ENCODE results near the gene NR2F2. TPM values are rescaled to one million over a fixed set of nuclear protein-coding genes. Genes with fewer than 3 reads are reported as not detected.

NR2F2 gene
- total RNA-seq, 1 donor from 2014 or later: 68.8 TPM

- no peak for DNase-seq (ENCODE audit: extremely low read depth, low read depth, low spot score)
Observed at GRCh38 chr15:96316953-96317629, 13.4 kb upstream of the NR2F2 start.

- DNase-seq (ENCODE audit: extremely low read depth, low read depth, low spot score): no peak
Observed at GRCh38 chr15:96320107-96320506, 10.4 kb upstream of the NR2F2 start.

- no peak for DNase-seq (ENCODE audit: extremely low read depth, low read depth, low spot score)
Observed at GRCh38 chr15:96320703-96321638, 9.5 kb upstream of the NR2F2 start.

- no peak for DNase-seq (ENCODE audit: extremely low read depth, low read depth, low spot score)
Observed at GRCh38 chr15:96321639-96322535, 8.6 kb upstream of the NR2F2 start.

- DNase-seq (ENCODE audit: extremely low read depth, low read depth, low spot score): no peak
Observed at GRCh38 chr15:96322536-96323318, 7.8 kb upstream of the NR2F2 start.

- no peak for DNase-seq (ENCODE audit: extremely low read depth, low read depth, low spot score)
Observed at GRCh38 chr15:96323319-96324145, 7.0 kb upstream of the NR2F2 start.

- DNase-seq (ENCODE audit: extremely low read depth, low read depth, low spot score): no peak
Observed at GRCh38 chr15:96324192-96324895, 6.2 kb upstream of the NR2F2 start.

GRCh38 chr15:96324940-96325540 is 5.5 kb upstream of the NR2F2 start:
- no peak for DNase-seq (ENCODE audit: extremely low read depth, low read depth, low spot score)

GRCh38 chr15:96325541-96326327 is 4.8 kb upstream of the NR2F2 start:
- DNase-seq (ENCODE audit: extremely low read depth, low read depth, low spot score): no peak

GRCh38 chr15:96326328-96327154 is 4.0 kb upstream of the NR2F2 start:
- DNase-seq (ENCODE audit: extremely low read depth, low read depth, low spot score): no peak

GRCh38 chr15:96327155-96327741 is 3.3 kb upstream of the NR2F2 start:
- DNase-seq (ENCODE audit: extremely low read depth, low read depth, low spot score): peak; percentile 86

- no peak for DNase-seq (ENCODE audit: extremely low read depth, low read depth, low spot score)
Observed at GRCh38 chr15:96328181-96328876, 2.2 kb upstream of the NR2F2 start.

GRCh38 chr15:96328877-96329195 is 1.7 kb upstream of the NR2F2 start:
- DNase-seq (ENCODE audit: extremely low read depth, low read depth, low spot score): no peak

- DNase-seq (ENCODE audit: extremely low read depth, low read depth, low spot score): no peak
Observed at GRCh38 chr15:96329403-96329981, 1.0 kb upstream of the NR2F2 start.

GRCh38 chr15:96330064-96330449 is 443 bp upstream of the NR2F2 start:
- no peak for DNase-seq (ENCODE audit: extremely low read depth, low read depth, low spot score)
